ENCODE results near the gene SRPK2.
"Not testable (repeated sequence)": the region's sequence is repeated elsewhere in the genome, so short reads cannot be mapped to it uniquely, and the experiment has no call there.

The SRPK2 gene

GRCh38 chr7:105218215-105218614 lies 170.5 kb downstream of the SRPK2 start:
- DNase-seq: no peak

- DNase-seq: no peak
Measured at GRCh38 chr7:105216786-105217185, 171.9 kb downstream of the SRPK2 start.

GRCh38 chr7:105215821-105216220 lies 172.9 kb downstream of the SRPK2 start:
- no peak for DNase-seq

GRCh38 chr7:105215182-105215581 lies 173.5 kb downstream of the SRPK2 start:
- no peak for DNase-seq

DNA sequence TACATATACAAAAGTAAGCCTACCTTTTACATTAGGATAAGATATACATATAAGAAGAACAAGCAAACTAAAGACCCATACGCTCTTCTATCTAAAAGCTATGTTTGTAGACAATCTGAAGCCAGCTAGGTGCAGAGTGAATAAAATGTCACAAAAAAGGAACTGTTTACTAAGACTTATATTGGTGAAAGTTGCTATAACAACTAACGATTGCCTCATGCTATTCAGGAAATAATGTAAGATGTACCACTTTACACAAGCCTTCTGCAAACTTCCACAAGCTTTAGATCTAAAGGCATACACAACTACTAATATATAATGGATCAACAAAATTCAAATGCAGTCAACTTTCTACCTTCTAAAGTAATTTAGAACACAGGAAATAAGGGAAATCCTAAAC lies 175.1 kb downstream of the SRPK2 start:
- DNase-seq: no peak

DNA sequence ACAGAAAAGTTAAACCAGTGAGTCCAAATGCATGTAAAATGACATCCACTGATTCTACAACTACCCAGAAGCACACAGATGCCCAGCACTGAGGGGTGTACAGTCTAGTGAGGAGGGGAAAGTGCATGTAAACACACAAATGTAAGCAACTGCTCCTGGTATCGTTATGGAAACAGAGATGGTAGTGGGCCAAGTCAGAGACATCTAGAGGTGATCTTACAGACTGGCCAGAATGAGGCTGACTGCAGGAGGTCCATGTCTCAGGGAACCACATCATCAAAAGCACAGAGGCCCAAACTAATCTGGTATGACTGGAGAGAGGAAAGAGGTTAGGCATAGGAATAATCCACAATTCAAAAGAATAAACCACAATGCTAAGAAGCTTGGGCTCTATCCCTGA lies 176.5 kb downstream of the SRPK2 start:
- DNase-seq: no peak

DNA sequence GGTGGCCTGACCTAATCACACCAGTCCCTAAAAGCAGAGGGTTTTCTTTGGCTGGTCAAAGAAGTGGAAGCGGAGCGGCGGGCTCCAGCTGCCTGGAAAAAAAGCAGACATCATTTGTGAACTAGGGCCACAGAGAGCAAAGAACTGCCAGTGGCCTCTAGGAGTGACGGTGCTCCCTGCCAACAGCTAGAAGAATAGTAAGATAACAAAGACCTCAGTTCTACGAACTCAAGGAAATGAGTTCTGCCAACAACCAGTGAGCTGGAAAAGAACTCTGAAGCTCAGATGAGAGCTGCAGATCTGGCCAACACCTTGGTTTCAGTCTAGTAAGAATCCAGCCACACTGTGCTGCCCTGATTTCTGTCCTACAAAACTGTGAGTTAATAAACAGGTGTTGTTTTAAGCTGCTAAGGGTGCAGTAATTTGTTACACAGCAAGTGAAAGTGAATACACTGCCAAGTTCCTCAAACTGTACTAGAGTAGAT lies 178.0 kb downstream of the SRPK2 start:
- DNase-seq: no peak

GRCh38 chr7:105209870-105210269 lies 178.9 kb downstream of the SRPK2 start:
- no peak for DNase-seq

DNA sequence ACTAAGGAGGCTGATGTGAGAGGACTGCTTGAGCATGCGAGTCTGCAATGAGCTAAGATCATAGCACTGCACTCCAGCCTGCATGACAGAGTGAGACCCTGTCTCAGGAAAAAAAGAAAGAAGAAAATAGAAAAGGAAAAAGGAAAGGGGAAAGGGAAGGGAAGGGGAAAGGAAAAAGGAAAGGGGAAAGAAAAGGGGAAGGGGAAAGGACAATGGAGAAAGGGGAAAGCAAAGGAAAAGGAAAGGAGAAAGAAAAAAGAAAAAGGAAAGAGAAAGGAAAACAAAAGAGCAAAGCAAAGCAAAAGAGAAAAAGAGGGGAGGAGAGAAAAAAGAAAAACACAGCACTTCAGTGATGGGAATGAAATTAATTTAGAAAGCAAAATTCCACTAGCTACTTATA lies 179.3 kb downstream of the SRPK2 start:
- DNase-seq: no peak

- DNase-seq: no peak
Measured at GRCh38 chr7:105206985-105207384, 181.7 kb downstream of the SRPK2 start.

- DNase-seq: no peak
Measured at GRCh38 chr7:105205592-105206237, 183.0 kb downstream of the SRPK2 start.

DNA sequence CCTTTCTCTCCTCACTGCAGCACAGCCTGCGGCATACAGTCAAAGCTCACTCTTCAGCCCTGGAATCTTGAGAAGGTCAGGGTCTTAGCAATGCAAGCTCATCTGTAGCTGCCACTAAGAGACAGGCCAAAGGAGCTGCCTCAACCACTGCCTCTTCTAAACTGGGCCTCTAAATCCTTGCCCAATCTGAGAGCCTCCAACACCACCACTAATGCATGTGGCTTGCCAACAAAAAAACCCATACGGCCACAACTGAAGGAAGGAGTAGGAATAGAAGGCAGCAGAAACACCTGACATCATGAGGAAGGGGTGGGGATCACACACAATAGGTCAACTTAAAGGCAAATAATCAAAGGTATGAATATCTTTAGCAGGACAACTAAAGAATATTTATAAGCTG lies 183.8 kb downstream of the SRPK2 start:
- no peak for DNase-seq

GRCh38 chr7:105204520-105204919 lies 184.2 kb downstream of the SRPK2 start:
- DNase-seq: no peak

- no peak for DNase-seq
Measured at GRCh38 chr7:105202616-105203015, 186.1 kb downstream of the SRPK2 start.

- no peak for DNase-seq
Measured at GRCh38 chr7:105199386-105199785, 189.3 kb downstream of the SRPK2 start.

DNA sequence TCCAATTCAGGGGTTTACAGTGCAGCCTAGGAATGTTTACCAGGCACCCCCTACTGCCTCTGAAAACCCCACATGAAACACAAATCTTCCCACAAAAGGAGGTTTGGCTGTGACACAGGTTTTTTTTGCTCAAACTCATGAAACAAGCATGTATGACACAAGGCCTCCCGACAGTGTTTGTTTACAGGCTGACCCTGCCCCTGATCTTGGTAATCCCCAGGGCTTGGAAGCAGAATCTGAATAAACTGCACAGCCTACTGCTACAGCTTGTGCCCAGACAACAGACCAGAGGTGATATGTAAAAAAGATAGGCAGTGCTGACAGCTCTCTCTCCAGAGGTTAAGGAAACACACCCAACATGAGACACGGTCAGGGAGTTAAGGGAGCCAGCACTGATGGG lies 190.5 kb downstream of the SRPK2 start:
- no peak for DNase-seq

DNA sequence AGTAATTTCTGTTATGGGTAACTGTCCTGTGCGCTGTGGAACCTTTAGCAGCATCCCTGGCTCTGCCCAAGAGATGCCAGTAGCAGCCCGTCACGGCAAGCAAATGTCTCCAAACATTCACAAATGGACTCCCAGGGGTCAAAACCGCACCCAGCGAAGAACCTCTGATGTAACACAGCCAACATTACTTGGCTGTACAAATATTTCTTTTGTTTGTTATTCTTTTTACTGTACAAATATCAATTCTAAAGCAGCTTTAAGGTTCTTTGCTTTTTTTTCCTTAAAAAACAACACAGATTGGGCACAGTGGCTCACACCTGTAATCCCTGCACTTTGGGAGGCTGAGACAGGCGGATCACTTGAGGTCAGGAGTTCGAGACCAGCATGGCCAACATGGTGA lies 192.2 kb downstream of the SRPK2 start:
- DNase-seq: no peak

DNA sequence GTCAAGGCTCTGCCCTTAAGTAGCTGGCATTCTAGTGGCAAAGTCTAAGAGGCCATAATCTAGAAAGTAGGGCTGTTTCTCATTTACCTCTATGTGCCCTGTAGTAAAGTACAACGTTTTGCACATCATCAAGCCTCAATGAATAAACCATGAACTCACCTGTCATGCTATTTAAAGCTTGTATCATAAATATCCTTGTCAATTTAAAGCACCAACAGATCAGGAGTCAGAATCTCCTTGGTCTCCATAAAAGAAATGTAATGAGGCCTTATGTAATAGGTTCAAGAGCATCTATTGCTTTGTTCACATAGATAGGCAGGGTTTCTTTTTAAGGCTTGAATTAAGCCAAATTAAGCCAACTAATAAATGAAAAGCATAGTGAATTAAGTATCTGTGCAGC lies 192.8 kb downstream of the SRPK2 start:
- no peak for DNase-seq

GRCh38 chr7:105194959-105195358 lies 193.8 kb downstream of the SRPK2 start:
- not testable (repeated sequence) for DNase-seq

DNA sequence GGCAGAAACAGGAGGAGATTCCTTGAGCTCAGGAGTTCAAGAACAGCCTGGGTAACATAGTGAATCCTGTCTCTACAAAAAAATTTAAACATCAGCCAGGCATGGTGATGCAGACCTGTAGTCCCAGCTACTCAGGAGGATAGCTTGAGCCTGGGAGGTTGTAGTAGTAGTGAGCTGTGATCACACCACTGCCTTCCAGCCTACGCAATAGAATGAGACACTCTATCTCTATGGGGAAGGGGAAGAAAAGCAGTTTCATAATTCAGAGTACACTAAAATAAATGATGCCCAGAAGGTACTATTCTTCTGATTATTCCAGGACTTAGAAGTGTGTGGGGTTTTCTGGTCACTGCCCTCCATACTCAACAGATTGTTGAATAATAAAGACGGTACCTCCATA lies 197.4 kb downstream of the SRPK2 start:
- DNase-seq: no peak

- DNase-seq: no peak
Measured at GRCh38 chr7:105189859-105190492, 198.7 kb downstream of the SRPK2 start.

DNA sequence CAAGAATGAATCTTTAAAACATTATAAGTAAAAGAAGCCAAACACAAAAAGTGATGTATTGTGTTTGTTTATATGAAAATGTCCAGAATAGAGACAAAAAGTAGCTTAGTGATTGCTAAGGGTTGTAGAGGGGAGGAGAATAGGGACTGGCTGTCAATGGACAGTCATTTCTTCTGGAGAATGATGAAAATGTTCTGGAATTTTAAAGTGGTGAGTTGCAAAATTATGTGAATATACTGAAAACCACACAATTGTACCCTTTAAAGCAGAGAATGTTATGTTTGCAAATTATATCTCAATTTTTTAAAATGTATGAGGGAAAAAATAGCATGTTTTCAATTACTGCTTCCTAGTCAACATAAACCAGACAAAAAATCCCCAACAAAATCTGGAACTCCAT lies 200.5 kb downstream of the SRPK2 start:
- no peak for DNase-seq

DNA sequence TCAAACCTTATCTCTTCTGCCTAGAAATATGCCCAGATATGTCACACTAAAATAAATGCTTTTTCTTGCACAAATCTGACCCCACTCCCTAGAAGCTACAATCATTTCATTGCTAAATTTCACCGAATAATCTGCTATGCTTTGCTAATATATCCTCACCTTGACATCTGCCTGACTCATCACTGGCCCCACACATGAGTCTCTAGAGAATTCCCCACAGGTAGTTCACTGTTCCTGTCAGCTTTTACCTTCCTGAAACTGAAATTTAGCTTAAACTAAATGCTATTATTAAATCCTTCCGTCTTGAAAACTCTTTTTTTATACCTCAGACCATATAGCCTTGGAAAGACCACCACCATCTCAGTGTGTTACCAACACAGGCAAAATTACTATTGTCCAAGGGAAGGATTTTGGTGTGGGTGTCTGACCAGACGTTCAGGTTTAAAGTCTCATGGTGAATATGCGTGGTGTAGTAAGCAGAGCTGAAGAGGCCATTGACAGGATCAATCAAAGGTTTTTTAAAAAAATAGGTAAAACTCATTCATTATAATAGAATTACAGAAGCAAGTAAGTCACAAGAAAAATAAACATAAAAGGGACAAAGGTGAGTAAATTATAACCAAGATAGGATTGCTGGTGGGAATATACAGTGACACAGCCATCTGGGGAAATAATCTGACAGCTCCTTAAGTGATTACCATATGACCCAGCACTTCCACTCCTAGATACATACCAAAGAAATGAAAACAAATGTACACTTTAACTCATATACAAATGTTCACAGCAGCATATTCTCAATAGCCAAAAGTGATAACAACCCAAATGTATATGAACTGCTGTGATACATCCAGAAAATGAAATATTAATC lies 201.2 kb downstream of the SRPK2 start:
- DNase-seq: no peak

Measured in CD4-positive, alpha-beta T cell treated with Interleukin-1 beta for 1 hour (primary cell).